OCI-LY1 (cell line): ENCODE results near the gene SLC25A13.

ENCODE experiments used
- H2AFZ ChIP-seq: fragments of 200-600 bp; sonication (generic), shearing (Covaris generic); 2 replicates; pipeline ENCODE4 v1.6.0; 2014; ENCODE audit warnings: antibody characterized with exemption, mild to moderate bottlenecking, low read length
- H3F3A ChIP-seq: fragments of 200-600 bp; sonication (generic), shearing (Covaris generic); 2 replicates; pipeline ENCODE4 v1.6.0; 2014; ENCODE audit warnings: mild to moderate bottlenecking, antibody characterized with exemption, low read length, moderate library complexity; ENCODE audit not compliant: insufficient read depth
- H3K27ac ChIP-seq: fragments of 200-600 bp; sonication (generic); 2 replicates; pipeline ENCODE4 v1.5.1; 2014; ENCODE audit warnings: low read length, mixed run types, mild to moderate bottlenecking, low read depth; ENCODE audit not compliant: poor library complexity, severe bottlenecking
- H3K27me3 ChIP-seq: fragments of 200-600 bp; sonication (generic); 2 replicates; pipeline ENCODE4 v1.6.0; 2014; ENCODE audit warnings: antibody characterized with exemption, mild to moderate bottlenecking, low read length, moderate library complexity; ENCODE audit not compliant: insufficient read depth
- H3K36me3 ChIP-seq: fragments of 200-600 bp; sonication (generic); 2 replicates; pipeline ENCODE4 v1.6.1; 2014; ENCODE audit warnings: mild to moderate bottlenecking, antibody characterized with exemption, low read length, moderate library complexity, mixed read lengths; ENCODE audit not compliant: insufficient read depth
- H3K4me1 ChIP-seq: fragments of 200-600 bp; sonication (generic); 2 replicates; pipeline ENCODE4 v1.5.1; 2014; ENCODE audit warnings: mild to moderate bottlenecking, low read length, moderate library complexity; ENCODE audit not compliant: insufficient read depth, severe bottlenecking
- H3K4me2 ChIP-seq: fragments of 200-600 bp; sonication (generic), shearing (Covaris generic); 2 replicates; pipeline ENCODE4 v1.6.1; 2014; ENCODE audit warnings: low read length
- H3K4me3 ChIP-seq: fragments of 200-600 bp; sonication (generic); 2 replicates; pipeline ENCODE4 v1.5.1; 2014; ENCODE audit warnings: low read length, low read depth, mild to moderate bottlenecking, mixed read lengths; ENCODE audit not compliant: poor library complexity, severe bottlenecking
- H3K79me2 ChIP-seq: fragments of 200-600 bp; shearing (Covaris generic); 2 replicates; pipeline ENCODE4 v1.6.1; 2016; ENCODE audit warnings: mixed run types, low read length, mixed read lengths; ENCODE audit not compliant: insufficient read depth
- H3K9ac ChIP-seq: fragments of 200-600 bp; sonication (generic), shearing (Covaris generic); 2 replicates; pipeline ENCODE4 v1.6.1; 2014; ENCODE audit warnings: mild to moderate bottlenecking, low read length, mixed read lengths
- H3K9me2 ChIP-seq: fragments of 200-600 bp; sonication (generic), shearing (Covaris generic); 2 replicates; pipeline ENCODE4 v1.6.1; 2014; ENCODE audit warnings: low read depth, mild to moderate bottlenecking, low read length, mixed read lengths
- H3K9me3 ChIP-seq: fragments of 200-600 bp; shearing (Covaris generic); 2 replicates; pipeline ENCODE4 v1.6.1; 2014; ENCODE audit warnings: low read length, mixed read lengths
- H4K20me1 ChIP-seq: fragments of 200-600 bp; sonication (generic), shearing (Covaris generic); 2 replicates; pipeline ENCODE4 v1.6.0; 2016; ENCODE audit warnings: mild to moderate bottlenecking, low read length; ENCODE audit not compliant: insufficient read depth
- EZH2 ChIP-seq: fragments of 200-600 bp; sonication (generic), shearing (Covaris generic); IDR thresholded peaks from 2 replicates; pipeline ENCODE4 v1.8.0; 2017; ENCODE audit warnings: borderline replicate concordance, mixed run types, mild to moderate bottlenecking, antibody characterized with exemption, low read length, moderate library complexity, mixed read lengths
- TF ChIP-seq, protein P1 (sequence below): fragments of 200-600 bp; sonication (generic), shearing (Covaris generic); IDR thresholded peaks from 2 replicates; pipeline ENCODE4 v1.5.1; 2017; ENCODE audit warnings: mild to moderate bottlenecking, antibody characterized with exemption, low read length, moderate library complexity, mixed read lengths

Gene SLC25A13

DNA sequence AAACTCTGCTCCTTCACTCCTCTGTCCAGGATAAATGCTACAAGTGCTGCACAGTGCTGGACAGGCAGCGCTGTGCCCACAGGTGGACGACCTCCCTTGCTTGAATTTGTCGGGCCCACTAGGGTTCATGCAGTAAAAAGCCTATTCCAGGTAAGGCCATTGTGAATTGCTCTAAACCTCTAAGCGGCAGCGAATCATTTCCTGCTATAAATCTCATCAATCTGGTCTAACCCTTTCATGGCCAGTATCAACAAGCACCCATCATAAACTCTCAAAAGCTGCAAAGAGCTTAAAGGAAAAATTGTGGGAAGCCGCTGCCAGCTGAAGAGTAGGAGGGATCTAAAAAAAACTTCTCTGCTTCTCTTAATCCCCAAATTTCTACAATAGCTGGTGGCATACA, 134.2 kb downstream of the SLC25A13 start:
- no peak overlapping the region for H3K9ac ChIP-seq
- no peaks in the 10 kb centered on the region for H3K9me2 ChIP-seq
- no peak overlapping the region for H3K27ac ChIP-seq
- H2AFZ ChIP-seq = no peak overlapping the region
- H4K20me1 ChIP-seq = no peaks in the 10 kb centered on the region
- no peaks in the 10 kb centered on the region for H3K9me3 ChIP-seq
- H3K79me2 ChIP-seq = no peaks in the 10 kb centered on the region
- no peak for TF ChIP-seq EZH2
- TF ChIP-seq, protein P1, sequence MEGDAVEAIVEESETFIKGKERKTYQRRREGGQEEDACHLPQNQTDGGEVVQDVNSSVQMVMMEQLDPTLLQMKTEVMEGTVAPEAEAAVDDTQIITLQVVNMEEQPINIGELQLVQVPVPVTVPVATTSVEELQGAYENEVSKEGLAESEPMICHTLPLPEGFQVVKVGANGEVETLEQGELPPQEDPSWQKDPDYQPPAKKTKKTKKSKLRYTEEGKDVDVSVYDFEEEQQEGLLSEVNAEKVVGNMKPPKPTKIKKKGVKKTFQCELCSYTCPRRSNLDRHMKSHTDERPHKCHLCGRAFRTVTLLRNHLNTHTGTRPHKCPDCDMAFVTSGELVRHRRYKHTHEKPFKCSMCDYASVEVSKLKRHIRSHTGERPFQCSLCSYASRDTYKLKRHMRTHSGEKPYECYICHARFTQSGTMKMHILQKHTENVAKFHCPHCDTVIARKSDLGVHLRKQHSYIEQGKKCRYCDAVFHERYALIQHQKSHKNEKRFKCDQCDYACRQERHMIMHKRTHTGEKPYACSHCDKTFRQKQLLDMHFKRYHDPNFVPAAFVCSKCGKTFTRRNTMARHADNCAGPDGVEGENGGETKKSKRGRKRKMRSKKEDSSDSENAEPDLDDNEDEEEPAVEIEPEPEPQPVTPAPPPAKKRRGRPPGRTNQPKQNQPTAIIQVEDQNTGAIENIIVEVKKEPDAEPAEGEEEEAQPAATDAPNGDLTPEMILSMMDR = no peak
- no peak overlapping the region for H3K4me3 ChIP-seq
- no peaks in the 10 kb centered on the region for H3F3A ChIP-seq
- H3K36me3 ChIP-seq = peaks cover 40% of the 10 kb centered on the region; the same call in 1 of the 2 replicates
- H3K4me1 ChIP-seq = no peaks in the 10 kb centered on the region
- no peaks in the 10 kb centered on the region for H3K27me3 ChIP-seq
- H3K4me2 ChIP-seq = no peak overlapping the region

DNA sequence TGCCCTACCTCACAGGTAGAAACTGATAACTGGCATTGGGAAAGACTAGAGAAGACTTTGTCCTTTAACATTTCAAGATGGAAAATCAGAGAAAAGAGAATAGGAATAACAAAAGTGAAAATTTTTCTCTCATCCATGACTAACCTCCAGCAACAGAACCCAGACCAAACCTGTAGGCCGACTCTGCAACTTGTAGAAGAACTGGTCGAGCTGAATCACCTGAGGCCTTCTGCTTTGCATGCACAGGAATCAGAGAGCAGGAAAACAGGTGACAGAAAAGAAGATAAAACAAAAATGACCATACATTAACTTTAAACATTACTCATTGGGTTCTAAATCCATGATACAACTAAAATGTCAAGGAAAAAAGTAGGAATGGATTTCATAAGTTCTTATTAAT, 137.1 kb downstream of the SLC25A13 start:
- Histone ChIP-seq H2AFZ (no peak overlapping the region), H3K27me3 (no peaks in the 10 kb centered on the region), H3K4me1 (no peaks in the 10 kb centered on the region), H3K27ac (no peak overlapping the region), H3K4me2 (no peak overlapping the region), H3F3A (no peaks in the 10 kb centered on the region), H3K36me3 (peaks cover 21% of the 10 kb centered on the region; the same call in 1 of the 2 replicates), H4K20me1 (no peaks in the 10 kb centered on the region), H3K9me3 (no peaks in the 10 kb centered on the region), H3K79me2 (no peaks in the 10 kb centered on the region), H3K4me3 (no peak overlapping the region), H3K9ac (no peak overlapping the region), H3K9me2 (no peaks in the 10 kb centered on the region)
- TF ChIP-seq EZH2 = no peak
- TF ChIP-seq, protein P1 = no peak

DNA sequence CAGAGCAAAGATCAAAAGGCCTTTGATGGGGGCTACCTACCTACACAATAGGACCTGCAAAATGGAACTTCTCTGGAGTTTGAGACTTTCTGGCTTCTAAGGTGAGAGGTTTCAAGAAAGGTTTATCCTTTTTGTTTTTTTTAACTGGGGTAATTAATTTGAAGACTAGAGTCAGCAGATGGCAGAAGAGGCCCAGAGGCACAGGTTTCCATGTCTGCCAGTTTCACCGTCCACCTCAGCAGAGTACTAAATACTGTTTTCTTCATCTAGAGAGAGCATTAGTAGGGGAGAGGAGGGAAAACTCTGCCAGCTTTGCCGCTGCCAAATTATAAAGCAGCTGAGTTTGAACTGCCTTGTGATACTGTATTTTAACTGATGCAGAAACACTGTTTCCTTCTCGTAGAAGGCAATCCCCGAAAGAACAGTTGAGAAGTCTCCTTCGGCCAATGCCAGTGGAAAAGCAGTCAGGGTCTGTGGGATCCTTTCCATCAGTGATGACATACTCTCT, 138.7 kb downstream of the SLC25A13 start:
- Histone ChIP-seq H3K4me2 (no peak overlapping the region), H3F3A (no peaks in the 10 kb centered on the region), H3K36me3 (peaks cover 21% of the 10 kb centered on the region; the same call in 1 of the 2 replicates), H3K4me1 (no peaks in the 10 kb centered on the region), H3K27me3 (no peaks in the 10 kb centered on the region), H3K9me3 (no peaks in the 10 kb centered on the region), H3K9me2 (no peaks in the 10 kb centered on the region), H3K79me2 (no peaks in the 10 kb centered on the region), H2AFZ (no peak overlapping the region), H3K27ac (no peak overlapping the region), H3K9ac (no peak overlapping the region), H4K20me1 (no peaks in the 10 kb centered on the region), H3K4me3 (no peak overlapping the region)
- no peak for TF ChIP-seq EZH2
- TF ChIP-seq, protein P1 = no peak
